B cell (primary cell): ENCODE measurements around the gene SYTL1. TPM values are rescaled to one million over a fixed set of nuclear protein-coding genes. Genes with fewer than 3 reads are reported as not detected.

ENCODE experiments used
- ATAC-seq: fragments of 200-7000 bp; cut with Tn5 transposase; one replicate; pipeline ENCODE4 v1.10.0; 2021; ENCODE audit warnings: low read depth, mild to moderate bottlenecking, moderate number of reproducible peaks, moderate library complexity
- CTCF ChIA-PET: fragments of 350-600 bp; sonication (Branson Sonifier 250); formaldehyde crosslinking; loops from one replicate; lab custom pipeline; 2021; ENCODE audit warnings: antibody characterized with exemption, inconsistent platforms; lab: Charles Lee
- POLR2A ChIA-PET: fragments of 350-600 bp; sonication (Branson Sonifier 250); formaldehyde crosslinking; loops from one replicate; lab custom pipeline; 2021; ENCODE audit warnings: antibody characterized with exemption; lab: Charles Lee
- DNase-seq: peaks from one replicate; pipeline ENCODE4 v3.0.0; 2013
- H2AFZ ChIP-seq: 2 replicates; pipeline ENCODE4 v1.6.1; 2012; ENCODE audit warnings: mild to moderate bottlenecking, low read depth, low read length; ENCODE audit not compliant: insufficient read depth, poor library complexity, severe bottlenecking
- H3K27ac ChIP-seq, 2 donors: 1 replicate in 1 of 2; 2 replicates in 1 of 2; pipeline ENCODE4 v1.5.1; 2012 to 2013; ENCODE audit warnings: low read length in 2 of 2, mild to moderate bottlenecking in 2 of 2, moderate library complexity in 1 of 2
- H3K27me3 ChIP-seq, 4 experiments: fragments of 200-600 bp in 1 of 4; sonication (generic) in 1 of 4; replicated peaks in 1 of 4; 1 replicate in 2 of 4; 2 replicates in 2 of 4; pipeline versions ENCODE4 v1.6.1 to v1.7.0; 2013 to 2016; ENCODE audit warnings: low read length in 3 of 4, mild to moderate bottlenecking in 2 of 4, mixed read lengths in 1 of 4, moderate library complexity in 1 of 4; ENCODE audit not compliant: insufficient read depth in 4 of 4, control insufficient read depth in 3 of 4; ENCODE audit errors: control extremely low read depth in 1 of 4
- H3K36me3 ChIP-seq, 2 experiments: replicated peaks in 1 of 2; 1 replicate in 1 of 2; 2 replicates in 1 of 2; pipeline versions ENCODE4 v1.6.1 to v1.7.1; 2013; ENCODE audit warnings: low read length in 1 of 2; ENCODE audit not compliant: insufficient read depth in 2 of 2, control insufficient read depth in 1 of 2; ENCODE audit errors: control extremely low read depth in 1 of 2, extremely low read depth in 1 of 2
- H3K4me1 ChIP-seq, 2 donors: fragments of 200-600 bp in 1 of 2; sonication (generic) in 1 of 2; 1 replicate in 1 of 2; 2 replicates in 1 of 2; pipeline versions ENCODE4 v1.5.1 to v1.6.1; 2013 to 2017; ENCODE audit warnings: low read length in 2 of 2; ENCODE audit not compliant: control insufficient read depth in 2 of 2, insufficient read depth in 2 of 2
- H3K4me2 ChIP-seq: replicated peaks from 2 replicates; pipeline ENCODE3; 2012; ENCODE audit warnings: mild to moderate bottlenecking, low read depth, low read length; ENCODE audit not compliant: poor library complexity, severe bottlenecking
- H3K4me3 ChIP-seq, 5 experiments: fragments of 200-600 bp in 1 of 5; sonication (generic) in 1 of 5; 1 replicate in 3 of 5; 2 replicates in 2 of 5; pipeline versions ENCODE4 v1.5.1 to v1.7.0; 2011 to 2016; ENCODE audit warnings: low read length in 4 of 5, mild to moderate bottlenecking in 4 of 5, low read depth in 2 of 5, control low read depth in 1 of 5, moderate library complexity in 1 of 5; ENCODE audit not compliant: insufficient read depth in 1 of 5; ENCODE audit errors: control extremely low read depth in 1 of 5, extremely low read depth in 1 of 5
- H3K79me2 ChIP-seq: fragments of 200-600 bp; sonication (generic); one replicate; pipeline ENCODE4 v1.6.0; 2016; ENCODE audit warnings: low read length; ENCODE audit not compliant: control insufficient read depth, insufficient read depth
- H3K9ac ChIP-seq: fragments of 200-600 bp; sonication (generic); 2 replicates; pipeline ENCODE4 v1.6.1; 2017; ENCODE audit warnings: mild to moderate bottlenecking, low read length, moderate library complexity
- H3K9me3 ChIP-seq, 3 donors: one replicate each; pipeline versions ENCODE4 v1.6.1 to v1.7.1; 2013; ENCODE audit warnings: low read length in 2 of 3; ENCODE audit not compliant: control insufficient read depth in 2 of 3, insufficient read depth in 1 of 3; ENCODE audit errors: control extremely low read depth in 1 of 3
- H4K20me1 ChIP-seq: 2 replicates; pipeline ENCODE4 v1.6.0; 2012; ENCODE audit warnings: mild to moderate bottlenecking, low read length; ENCODE audit not compliant: insufficient read depth, control insufficient read depth, poor library complexity, severe bottlenecking
- H3K27ac Mint-ChIP-seq: one replicate; pipeline ENCODE4 v1.8.0; 2021; ENCODE audit warnings: mixed read lengths
- H3K27me3 Mint-ChIP-seq: one replicate; pipeline ENCODE4 v1.8.0; 2021; ENCODE audit warnings: mixed read lengths
- H3K4me1 Mint-ChIP-seq: one replicate; pipeline ENCODE4 v1.8.0; 2021; ENCODE audit warnings: mixed read lengths
- H3K4me3 Mint-ChIP-seq: one replicate; pipeline ENCODE4 v1.8.0; 2021; ENCODE audit warnings: mixed read lengths
- H3K9me3 Mint-ChIP-seq: one replicate; pipeline ENCODE4 v1.8.0; 2022; ENCODE audit warnings: mixed read lengths; ENCODE audit not compliant: insufficient read depth
- CTCF ChIP-seq: fragments of 200-600 bp; IDR thresholded peaks from one replicate; pipeline ENCODE4 v1.8.0; 2022; ENCODE audit warnings: antibody characterized with exemption, mild to moderate bottlenecking
- EZH2 ChIP-seq: IDR thresholded peaks from 2 replicates; pipeline ENCODE4 v1.6.1; 2012; ENCODE audit warnings: borderline replicate concordance, low read depth, mild to moderate bottlenecking, moderate library complexity, low read length; ENCODE audit not compliant: insufficient read depth, poor library complexity, severe bottlenecking
- WGBS: methylation state at CpG from one replicate; pipeline ENCODE4 v1.1.5; 2013; ENCODE audit warnings: missing lambda C conversion rate; ENCODE audit not compliant: insufficient coverage; 5-methylcytosine and 5-hydroxymethylcytosine counted together
- intact Hi-C: fragments of 100-400 bp; cut with micrococcal nuclease; formaldehyde crosslinking; loops from one replicate; pipeline ENCODE4 v1.10.0; 2022
- polyA plus RNA-seq: library from polyadenylated mRNA; depleted of rRNA; stranded (reverse); fragments of >200 nt; gene quantifications from 2 replicates; pipeline ENCODE4 v1.2.3, GENCODE V29; 2012
- total RNA-seq, 2 donors: library from RNA; stranded (reverse); fragments of 120-200 nt in 1 of 2; gene quantifications; 1 replicate in 1 of 2; 2 replicates in 1 of 2; pipeline versions ENCODE4 v1.2.3 to v1.2.4, GENCODE V29; 2013 to 2022

The SYTL1 gene
- total and polyA plus RNA-seq, 2 donors (not counting 1 experiment from before 2014, with no cell fraction given), result 159 to 444 TPM

DNA sequence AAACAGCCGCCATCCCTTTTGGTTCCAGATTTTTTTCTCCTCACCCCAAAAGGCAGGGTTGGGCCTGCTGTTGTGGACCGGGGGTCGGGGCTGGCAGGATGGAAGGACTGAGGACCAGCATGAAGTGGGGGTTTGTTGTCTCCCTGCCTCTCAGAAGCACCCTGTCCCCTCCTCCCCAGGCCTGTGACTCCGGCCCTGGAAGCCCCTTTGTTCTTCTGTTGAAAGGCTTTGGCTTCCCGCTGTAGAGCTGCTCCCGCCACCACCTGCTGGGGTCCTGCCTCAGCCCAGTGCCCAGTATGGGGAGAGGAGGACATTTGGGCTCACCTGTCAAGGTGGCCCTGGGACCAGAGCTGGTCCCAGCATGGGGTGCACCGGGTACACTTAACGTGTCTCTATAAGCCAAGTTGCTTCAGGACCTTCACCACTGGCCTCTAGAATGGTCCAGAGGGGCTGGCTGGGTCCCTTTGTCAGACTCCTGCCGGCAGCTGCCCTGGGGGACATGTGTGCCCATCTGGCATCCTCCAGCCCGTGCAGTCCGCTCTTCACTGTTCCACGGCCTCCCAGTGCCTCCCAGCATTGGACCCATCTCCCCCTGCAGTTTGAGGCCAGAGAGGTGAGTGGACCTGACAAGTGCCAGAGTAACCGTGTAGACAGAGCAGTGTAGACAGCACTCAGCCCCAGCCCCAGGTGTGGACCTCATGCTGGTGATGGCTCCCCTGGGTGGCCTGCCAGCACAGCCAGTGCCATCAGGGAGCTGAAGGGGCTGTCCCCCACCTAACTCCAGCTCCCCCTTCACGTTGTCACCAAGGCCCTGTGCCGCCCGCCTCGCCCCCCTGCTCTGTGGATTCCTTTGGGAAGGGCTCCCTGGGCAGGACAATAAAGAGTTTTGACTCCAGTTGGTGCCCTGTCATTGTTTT is 6.1 kb upstream of the SYTL1 start:
- Histone ChIP-seq H3K4me3 (no peak overlapping the region), H3K27ac (no peak overlapping the region), H3K9ac (no peak overlapping the region), H3K4me1 (peaks cover 20 to 34% of the 10 kb centered on the region in 2 donors), H2AFZ (no peak overlapping the region), H3K36me3 (peaks cover 0 to 62% of the 10 kb centered on the region in 2 experiments), H3K9me3 (peaks cover 0 to 11% (median 0%) of the 10 kb centered on the region in 3 donors), H3K27me3 (no peaks in the 10 kb centered on the region), H4K20me1 (peaks cover 26% of the 10 kb centered on the region), H3K4me2 (no peak overlapping the region), H3K79me2 (peaks cover 39% of the 10 kb centered on the region)
- TF ChIP-seq EZH2, result no peak
- TF ChIP-seq CTCF, result no peak
- no peaks in the 10 kb centered on the region for H3K9me3 Mint-ChIP-seq
- intact Hi-C loops, result no loop called here
- POLR2A ChIA-PET, result no interaction called here
- H3K4me1 Mint-ChIP-seq, result peaks cover 38% of the 10 kb centered on the region
- DNase-seq, result no peak
- no peak overlapping the region for H3K4me3 Mint-ChIP-seq
- ATAC-seq, result no peak
- WGBS, result 96% methylated on average over 12 of the region's 17 CpGs
- H3K27ac Mint-ChIP-seq, result no peak overlapping the region
- H3K27me3 Mint-ChIP-seq, result no peaks in the 10 kb centered on the region
- CTCF ChIA-PET, result interaction anchor here (1.4 to 12.7 kb wide), 5 partner anchors 22 to 271 kb away, joined by 3 to 132 read pairs (median 4); partner anchors contain the start of gene GPR3

- Histone ChIP-seq H3K9ac (no peak overlapping the region), H3K4me3 (no peak overlapping the region), H3K79me2 (peaks cover 29% of the 10 kb centered on the region), H3K4me1 (peaks cover 28 to 44% of the 10 kb centered on the region in 2 donors), H3K27me3 (no peaks in the 10 kb centered on the region), H3K9me3 (peaks cover 0 to 11% (median 0%) of the 10 kb centered on the region in 3 donors), H3K36me3 (peaks cover 0 to 54% of the 10 kb centered on the region in 2 experiments), H3K27ac (no peak overlapping the region), H2AFZ (no peak overlapping the region), H4K20me1 (peaks cover 16% of the 10 kb centered on the region), H3K4me2 (no peak overlapping the region)
- TF ChIP-seq CTCF (no peak), EZH2 (no peak)
- WGBS, result 94% methylated on average over 5 of the region's 5 CpGs
- ATAC-seq (no peak), DNase-seq (no peak)
- CTCF ChIA-PET, result interaction anchor here (0.7 to 12.7 kb wide), 6 partner anchors 9 to 60 kb away, joined by 3 to 132 read pairs (median 4); partner anchors contain the start of gene GPR3
- POLR2A ChIA-PET, result interaction anchor here (1.0 kb wide), 1 partner anchor 9 kb away, joined by 3 read pairs; no protein-coding TSS in a partner anchor
- Mint-ChIP-seq H3K4me1 (peaks cover 42% of the 10 kb centered on the region), H3K9me3 (no peaks in the 10 kb centered on the region), H3K27ac (no peak overlapping the region), H3K27me3 (no peaks in the 10 kb centered on the region), H3K4me3 (no peak overlapping the region)
- intact Hi-C loops, result no loop called here
Observed at GRCh38 chr1:27336756-27337155, 5.1 kb upstream of the SYTL1 start.
